HEK293 (cell line): ENCODE results near the gene C6orf89.

ENCODE experiments used
- FEZF1 ChIP-seq: fragments of 450-650 bp; formaldehyde crosslinking; IDR thresholded peaks from 2 replicates; pipeline ENCODE4 v1.5.1; 2016; ENCODE audit warnings: missing biosample characterization, missing genetic modification characterization
- ZBTB11 ChIP-seq: fragments of 450-650 bp; formaldehyde crosslinking; conservative IDR thresholded peaks from 2 replicates; pipeline ENCODE4 v1.5.1; 2016; ENCODE audit warnings: low read depth, missing biosample characterization, missing genetic modification characterization
- ZIC2 ChIP-seq: fragments of 450-650 bp; formaldehyde crosslinking; IDR thresholded peaks from 2 replicates; pipeline ENCODE4 v1.5.1; 2016; ENCODE audit warnings: missing biosample characterization, missing genetic modification characterization
- ZNF175 ChIP-seq: fragments of 450-650 bp; formaldehyde crosslinking; IDR thresholded peaks from 2 replicates; pipeline ENCODE4 v1.5.1; 2016; ENCODE audit warnings: missing biosample characterization, missing genetic modification characterization
- ZNF23 ChIP-seq: fragments of 450-650 bp; formaldehyde crosslinking; IDR thresholded peaks from 2 replicates; pipeline ENCODE4 v1.5.1; 2016; ENCODE audit warnings: missing biosample characterization, missing genetic modification characterization, borderline replicate concordance
- ZNF24 ChIP-seq: fragments of 450-650 bp; formaldehyde crosslinking; IDR thresholded peaks from 2 replicates; pipeline ENCODE4 v1.5.1; 2016; ENCODE audit warnings: missing biosample characterization, missing genetic modification characterization
- ZNF362 ChIP-seq: fragments of 450-650 bp; formaldehyde crosslinking; IDR thresholded peaks from 2 replicates; pipeline ENCODE4 v1.5.1; 2016; ENCODE audit warnings: missing biosample characterization, missing genetic modification characterization
- ZNF514 ChIP-seq: fragments of 450-650 bp; formaldehyde crosslinking; IDR thresholded peaks from 2 replicates; pipeline ENCODE4 v1.5.1; 2016; ENCODE audit warnings: missing biosample characterization, missing genetic modification characterization
- ZNF792 ChIP-seq: fragments of 450-650 bp; formaldehyde crosslinking; IDR thresholded peaks from 2 replicates; pipeline ENCODE4 v1.5.1; 2016; ENCODE audit warnings: missing biosample characterization, missing genetic modification characterization
- ZSCAN30 ChIP-seq: fragments of 450-650 bp; IDR thresholded peaks from 2 replicates; pipeline ENCODE4 v1.5.1; 2018; ENCODE audit warnings: missing biosample characterization, mild to moderate bottlenecking, missing genetic modification characterization, moderate library complexity
- TF ChIP-seq, protein P1 (sequence below): fragments of 450-650 bp; formaldehyde crosslinking; IDR thresholded peaks from 2 replicates; pipeline ENCODE4 v1.5.1; 2016; ENCODE audit warnings: missing biosample characterization, missing genetic modification characterization

GRCh38 chr6:36912030-36912454 is 26.3 kb downstream of the C6orf89 start:
- no peak for TF ChIP-seq ZNF362 (tag by site-specific recombination)
- TF ChIP-seq, protein P1, sequence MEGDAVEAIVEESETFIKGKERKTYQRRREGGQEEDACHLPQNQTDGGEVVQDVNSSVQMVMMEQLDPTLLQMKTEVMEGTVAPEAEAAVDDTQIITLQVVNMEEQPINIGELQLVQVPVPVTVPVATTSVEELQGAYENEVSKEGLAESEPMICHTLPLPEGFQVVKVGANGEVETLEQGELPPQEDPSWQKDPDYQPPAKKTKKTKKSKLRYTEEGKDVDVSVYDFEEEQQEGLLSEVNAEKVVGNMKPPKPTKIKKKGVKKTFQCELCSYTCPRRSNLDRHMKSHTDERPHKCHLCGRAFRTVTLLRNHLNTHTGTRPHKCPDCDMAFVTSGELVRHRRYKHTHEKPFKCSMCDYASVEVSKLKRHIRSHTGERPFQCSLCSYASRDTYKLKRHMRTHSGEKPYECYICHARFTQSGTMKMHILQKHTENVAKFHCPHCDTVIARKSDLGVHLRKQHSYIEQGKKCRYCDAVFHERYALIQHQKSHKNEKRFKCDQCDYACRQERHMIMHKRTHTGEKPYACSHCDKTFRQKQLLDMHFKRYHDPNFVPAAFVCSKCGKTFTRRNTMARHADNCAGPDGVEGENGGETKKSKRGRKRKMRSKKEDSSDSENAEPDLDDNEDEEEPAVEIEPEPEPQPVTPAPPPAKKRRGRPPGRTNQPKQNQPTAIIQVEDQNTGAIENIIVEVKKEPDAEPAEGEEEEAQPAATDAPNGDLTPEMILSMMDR (tag by site-specific recombination), result no peak
- no peak for TF ChIP-seq ZNF175
- TF ChIP-seq FEZF1 (tag by site-specific recombination), result no peak
- no peak for TF ChIP-seq ZIC2
- TF ChIP-seq ZNF792 (tag by site-specific recombination), result no peak
- no peak for TF ChIP-seq ZBTB11 (tag by site-specific recombination)
- no peak for TF ChIP-seq ZNF514 (tag by site-specific recombination)
- TF ChIP-seq ZSCAN30 (tag by site-specific recombination), result no peak
- no peak for TF ChIP-seq ZNF24 (tag by site-specific recombination)
- no peak for TF ChIP-seq ZNF23 (tag by site-specific recombination)
